OCI-LY7 (cell line): Measurements from ENCODE around the gene SPTBN4. TPM values are rescaled to one million over a fixed set of nuclear protein-coding genes. Genes with fewer than 3 reads are reported as not detected.
"Not testable (repeated sequence)": the region's sequence is repeated elsewhere in the genome, so short reads cannot be mapped to it uniquely, and the experiment has no call there.

Experiments used
- BruUV-seq: library from RNA; stranded (reverse); fragments of 400-500 nt; replicated peaks from 2 replicates; lab custom pipeline; 2021; lab: Mats Ljungman, UMichigan
- CTCF ChIA-PET: fragments of 300-600 bp; sonication (Branson Sonifier 250); formaldehyde crosslinking; loops from one replicate; lab custom pipeline; 2022; ENCODE audit warnings: antibody characterized with exemption; ENCODE audit not compliant: unreplicated experiment; lab: Charles Lee
- POLR2A ChIA-PET: fragments of 300-600 bp; sonication (Branson Sonifier 250); formaldehyde crosslinking; loops from one replicate; lab custom pipeline; 2022; ENCODE audit warnings: antibody characterized with exemption; lab: Charles Lee
- DNase-seq: peaks from one replicate; pipeline ENCODE4 v3.0.0-alpha.2; 2015; ENCODE audit warnings: low spot score
- H2AFZ ChIP-seq: fragments of 200-600 bp; sonication (generic), shearing (Covaris generic); 2 replicates; pipeline ENCODE4 v1.6.1; 2014; ENCODE audit warnings: mild to moderate bottlenecking, antibody characterized with exemption, low read length, moderate library complexity
- H3K27ac ChIP-seq: fragments of 200-600 bp; sonication (generic); 2 replicates; pipeline ENCODE4 v1.5.1; 2014; ENCODE audit warnings: mixed run types, low read depth, mild to moderate bottlenecking, moderate library complexity, low read length, inconsistent platforms; ENCODE audit not compliant: poor library complexity, severe bottlenecking
- H3K36me3 ChIP-seq: fragments of 200-600 bp; sonication (generic); 2 replicates; pipeline ENCODE4 v1.6.1; 2014; ENCODE audit warnings: mild to moderate bottlenecking, antibody characterized with exemption, low read length, moderate library complexity, mixed read lengths; ENCODE audit not compliant: insufficient read depth
- H3K4me1 ChIP-seq: fragments of 200-600 bp; sonication (generic); 2 replicates; pipeline ENCODE4 v1.5.1; 2014; ENCODE audit warnings: mild to moderate bottlenecking, low read length; ENCODE audit not compliant: insufficient read depth, poor library complexity, severe bottlenecking
- H3K4me2 ChIP-seq: fragments of 200-600 bp; sonication (generic); 2 replicates; pipeline ENCODE4 v1.6.1; 2014; ENCODE audit warnings: mild to moderate bottlenecking, low read length
- H3K4me3 ChIP-seq: fragments of 200-600 bp; sonication (generic); 2 replicates; pipeline ENCODE4 v1.5.1; 2014; ENCODE audit warnings: mild to moderate bottlenecking, low read depth, low read length; ENCODE audit not compliant: poor library complexity, severe bottlenecking
- H3K79me2 ChIP-seq: fragments of 200-600 bp; sonication (generic); 2 replicates; pipeline ENCODE4 v1.6.1; 2016; ENCODE audit warnings: low read depth, mild to moderate bottlenecking, low read length, moderate library complexity, mixed read lengths; ENCODE audit not compliant: insufficient read depth
- H3K9me2 ChIP-seq: fragments of 200-600 bp; sonication (generic); 2 replicates; pipeline ENCODE4 v1.6.1; 2016; ENCODE audit warnings: mild to moderate bottlenecking, low read length, mixed read lengths; ENCODE audit not compliant: insufficient read depth
- H3K9me3 ChIP-seq: fragments of 200-600 bp; sonication (generic); 2 replicates; pipeline ENCODE4 v1.6.1; 2014; ENCODE audit warnings: mild to moderate bottlenecking, mixed run types, low read length, mixed read lengths
- H4K20me1 ChIP-seq: fragments of 200-600 bp; sonication (generic); 2 replicates; pipeline ENCODE4 v1.6.1; 2014; ENCODE audit warnings: mild to moderate bottlenecking, antibody characterized with exemption, low read length, moderate library complexity, mixed read lengths; ENCODE audit not compliant: insufficient read depth
- CTCF ChIP-seq: fragments of 200-600 bp; sonication (generic); conservative IDR thresholded peaks from 2 replicates; pipeline ENCODE4 v1.5.1; 2014; ENCODE audit warnings: mild to moderate bottlenecking, antibody characterized with exemption, low read length, moderate library complexity, mixed read lengths
- EZH2phosphoT487 ChIP-seq: fragments of 200-600 bp; sonication (generic); IDR thresholded peaks from 2 replicates; pipeline ENCODE4 v1.6.1; 2018; ENCODE audit warnings: low read depth, borderline replicate concordance, mild to moderate bottlenecking, mixed run types, antibody characterized with exemption, low read length, moderate library complexity, mixed read lengths
- intact Hi-C: fragments of 100-400 bp; cut with micrococcal nuclease; formaldehyde crosslinking; loops from one replicate; pipeline ENCODE4 v1.10.0; 2022; ENCODE audit not compliant: unreplicated experiment
- total RNA-seq, 2 experiments: library from RNA; depleted of rRNA in 1 of 2; stranded (reverse); fragments of >200 nt in 1 of 2; shearing (Covaris generic) in 1 of 2; gene quantifications; 2 replicates each; pipeline ENCODE4 v1.2.3, GENCODE V29; 2014 to 2022

SPTBN4 gene
- total RNA-seq, 2 experiments from 2014 or later, result 4.1 to 6.3 TPM

GRCh38 chr19:40559394-40559793 lies 92.6 kb downstream of the SPTBN4 start:
- Histone ChIP-seq H3K36me3 (no peaks in the 10 kb centered on the region), H3K79me2 (no peaks in the 10 kb centered on the region), H3K4me3 (no peak overlapping the region), H4K20me1 (no peaks in the 10 kb centered on the region), H3K9me3 (no peaks in the 10 kb centered on the region), H2AFZ (no peak overlapping the region), H3K27ac (no peak overlapping the region), H3K4me1 (no peaks in the 10 kb centered on the region), H3K9me2 (no peaks in the 10 kb centered on the region), H3K4me2 (no peak overlapping the region)
- CTCF ChIA-PET, result no interaction called here
- BruUV-seq, result no TSS peak
- DNase-seq, result no peak
- TF ChIP-seq CTCF, result no peak
- no peak for TF ChIP-seq EZH2phosphoT487
- intact Hi-C loops, result no loop called here
- POLR2A ChIA-PET, result interaction anchor here (1.6 kb wide), 1 partner anchor 12 kb away, joined by 4 read pairs; no protein-coding TSS in a partner anchor

GRCh38 chr19:40560092-40560507 lies 93.3 kb downstream of the SPTBN4 start:
- H3K27ac ChIP-seq, result no peak overlapping the region
- no peaks in the 10 kb centered on the region for H3K79me2 ChIP-seq
- DNase-seq, result no peak
- CTCF ChIA-PET, result no interaction called here
- intact Hi-C loops, result no loop called here
- H2AFZ ChIP-seq, result no peak overlapping the region
- no peak overlapping the region for H3K4me2 ChIP-seq
- TF ChIP-seq CTCF (no peak), EZH2phosphoT487 (no peak)
- H3K4me3 ChIP-seq, result no peak overlapping the region
- H3K9me2 ChIP-seq, result no peaks in the 10 kb centered on the region
- H3K9me3 ChIP-seq, result no peaks in the 10 kb centered on the region
- no TSS peak for BruUV-seq
- H3K4me1 ChIP-seq, result no peaks in the 10 kb centered on the region
- H3K36me3 ChIP-seq, result no peaks in the 10 kb centered on the region
- no peaks in the 10 kb centered on the region for H4K20me1 ChIP-seq
- POLR2A ChIA-PET, result no interaction called here

- H3K79me2 ChIP-seq, result no peaks in the 10 kb centered on the region
- no peak overlapping the region for H3K4me3 ChIP-seq
- no peaks in the 10 kb centered on the region for H3K4me1 ChIP-seq
- DNase-seq, result no peak
- no peak overlapping the region for H3K27ac ChIP-seq
- H3K4me2 ChIP-seq, result no peak overlapping the region
- POLR2A ChIA-PET, result interaction anchor here (0.7 kb wide), 1 partner anchor 137 kb away, joined by 5 read pairs; no protein-coding TSS in a partner anchor
- intact Hi-C loops, result no loop called here
- TF ChIP-seq EZH2phosphoT487, result no peak
- no peak for TF ChIP-seq CTCF
- H3K9me3 ChIP-seq, result no peaks in the 10 kb centered on the region
- no peaks in the 10 kb centered on the region for H3K36me3 ChIP-seq
- BruUV-seq, result no TSS peak
- no peak overlapping the region for H2AFZ ChIP-seq
- CTCF ChIA-PET, result no interaction called here
- no peaks in the 10 kb centered on the region for H3K9me2 ChIP-seq
- no peaks in the 10 kb centered on the region for H4K20me1 ChIP-seq
Observed at GRCh38 chr19:40561947-40562346, 95.1 kb downstream of the SPTBN4 start.

- H3K27ac ChIP-seq, H3K79me2 ChIP-seq, POLR2A ChIA-PET, DNase-seq, H4K20me1 ChIP-seq, intact Hi-C loops, CTCF ChIA-PET, H3K9me3 ChIP-seq, H3K36me3 ChIP-seq, H3K9me2 ChIP-seq, H3K4me3 ChIP-seq, BruUV-seq, H3K4me2 ChIP-seq, H2AFZ ChIP-seq, H3K4me1 ChIP-seq: not testable (repeated sequence)
Observed at GRCh38 chr19:40564535-40564934, 97.7 kb downstream of the SPTBN4 start.
